A673 (cell line): ENCODE measurements around the gene CD93. TPM values are rescaled to one million over a fixed set of nuclear protein-coding genes. Genes with fewer than 3 reads are reported as not detected.

Experiments
- BruUV-seq: library from RNA; stranded (reverse); fragments of 400-500 nt; replicated peaks from 2 replicates; lab custom pipeline; 2021; lab: Mats Ljungman, UMichigan
- CTCF ChIA-PET: fragments of 300-600 bp; sonication (Branson Sonifier 250); formaldehyde crosslinking; loops from one replicate; lab custom pipeline; 2022; ENCODE audit warnings: antibody characterized with exemption; lab: Charles Lee
- POLR2A ChIA-PET: fragments of 300-600 bp; sonication (Branson Sonifier 250); formaldehyde crosslinking; loops from one replicate; lab custom pipeline; 2022; ENCODE audit warnings: antibody characterized with exemption; ENCODE audit not compliant: low non-redundant PET; lab: Charles Lee
- DNase-seq: peaks from one replicate; pipeline ENCODE4 v3.0.0-alpha.2; 2015; ENCODE audit warnings: low spot score
- H3K27ac ChIP-seq: fragments of 200-600 bp; sonication (generic); 2 replicates; pipeline ENCODE4 v1.5.1; 2016; ENCODE audit warnings: mixed run types, low read depth, mild to moderate bottlenecking, mixed read lengths, antibody characterized with exemption, low read length; ENCODE audit not compliant: poor library complexity, severe bottlenecking
- H3K27me3 ChIP-seq: fragments of 200-600 bp; sonication (generic); replicated peaks from 2 replicates; pipeline ENCODE4 v1.6.1; 2017; ENCODE audit warnings: mixed run types, low read depth, mild to moderate bottlenecking, mixed read lengths, antibody characterized with exemption, low read length; ENCODE audit not compliant: insufficient read depth, poor library complexity
- H3K36me3 ChIP-seq: fragments of 200-600 bp; sonication (generic); 2 replicates; pipeline ENCODE4 v1.6.1; 2016; ENCODE audit warnings: mixed run types, mild to moderate bottlenecking, mixed read lengths, antibody characterized with exemption, low read length; ENCODE audit not compliant: insufficient read depth, poor library complexity, severe bottlenecking
- H3K4me1 ChIP-seq: fragments of 200-600 bp; sonication (generic); 2 replicates; pipeline ENCODE4 v1.6.1; 2017; ENCODE audit warnings: mixed run types, mild to moderate bottlenecking, mixed read lengths, antibody characterized with exemption, low read length; ENCODE audit not compliant: insufficient read depth, poor library complexity, severe bottlenecking
- H3K4me3 ChIP-seq: fragments of 200-600 bp; sonication (generic); 2 replicates; pipeline ENCODE4 v1.5.1; 2016; ENCODE audit warnings: low read depth, mixed run types, mild to moderate bottlenecking, mixed read lengths, low read length; ENCODE audit not compliant: poor library complexity, severe bottlenecking
- H3K9me3 ChIP-seq: fragments of 200-600 bp; sonication (generic); 2 replicates; pipeline ENCODE4 v1.6.1; 2016; ENCODE audit warnings: mixed run types, low read depth, mild to moderate bottlenecking, mixed read lengths, antibody characterized with exemption, low read length; ENCODE audit not compliant: poor library complexity, severe bottlenecking
- CTCF ChIP-seq: fragments of 300-800, 200-600 bp; sonication (generic); conservative IDR thresholded peaks from 2 replicates; pipeline ENCODE4 v1.5.1; 2017; ENCODE audit warnings: low read depth, mild to moderate bottlenecking, antibody characterized with exemption, low read length, moderate library complexity, mixed read lengths
- EZH2 ChIP-seq: fragments of 200-600 bp; sonication (generic); IDR thresholded peaks from 2 replicates; pipeline ENCODE4 v1.6.1; 2017; ENCODE audit warnings: borderline replicate concordance, low read depth, mild to moderate bottlenecking, mixed read lengths, antibody characterized with exemption, low read length; ENCODE audit not compliant: poor library complexity, severe bottlenecking
- intact Hi-C: fragments of 100-400 bp; cut with micrococcal nuclease; formaldehyde crosslinking; loops from one replicate; pipeline ENCODE4 v1.10.0; 2022; ENCODE audit not compliant: unreplicated experiment
- total RNA-seq: library from RNA; stranded (reverse); gene quantifications from 2 replicates; pipeline ENCODE4 v1.2.3, GENCODE V29; 2021

Gene CD93
- total RNA-seq, 1 experiment from 2014 or later: 0.06 TPM

- ChIA-PET POLR2A (no interaction called here), CTCF (no interaction called here)
- Histone ChIP-seq H3K36me3 (no peaks in the 10 kb centered on the region), H3K4me3 (no peak overlapping the region), H3K4me1 (no peaks in the 10 kb centered on the region), H3K9me3 (no peaks in the 10 kb centered on the region), H3K27me3 (peaks cover 42% of the 10 kb centered on the region), H3K27ac (no peak overlapping the region)
- intact Hi-C loops: no loop called here
- TF ChIP-seq CTCF (no peak), EZH2 (no peak)
- DNase-seq: no peak
- BruUV-seq: no TSS peak
Measured at GRCh38 chr20:23090147-23090546, 4.0 kb upstream of the CD93 start.

DNA sequence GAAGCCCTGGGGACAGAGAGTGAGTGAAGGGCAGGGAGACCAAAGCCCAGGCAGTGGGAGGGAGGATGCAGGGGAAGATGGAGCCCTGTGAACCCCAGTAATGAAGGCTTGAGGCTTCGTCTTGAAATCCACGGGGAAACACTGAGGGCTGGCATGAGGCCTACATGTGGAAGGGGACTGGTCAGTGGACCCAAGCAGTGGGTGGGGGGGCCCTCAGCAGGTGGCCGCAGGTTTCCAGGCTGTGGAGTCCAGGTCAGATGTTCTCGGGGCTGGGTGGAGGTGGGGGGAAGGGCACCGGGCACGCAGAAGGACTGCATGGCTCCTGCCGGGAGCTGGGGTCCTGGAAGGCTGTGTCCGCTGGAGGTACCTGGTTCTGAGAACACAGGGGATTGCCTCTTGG, 2.7 kb upstream of the CD93 start:
- H3K27me3 ChIP-seq: peaks cover 35% of the 10 kb centered on the region
- no peaks in the 10 kb centered on the region for H3K4me1 ChIP-seq
- no peaks in the 10 kb centered on the region for H3K9me3 ChIP-seq
- intact Hi-C loops: no loop called here
- TF ChIP-seq CTCF (no peak), EZH2 (no peak)
- no peaks in the 10 kb centered on the region for H3K36me3 ChIP-seq
- H3K27ac ChIP-seq: no peak overlapping the region
- BruUV-seq: no TSS peak
- ChIA-PET POLR2A (no interaction called here), CTCF (no interaction called here)
- H3K4me3 ChIP-seq: no peak overlapping the region
- no peak for DNase-seq

DNA sequence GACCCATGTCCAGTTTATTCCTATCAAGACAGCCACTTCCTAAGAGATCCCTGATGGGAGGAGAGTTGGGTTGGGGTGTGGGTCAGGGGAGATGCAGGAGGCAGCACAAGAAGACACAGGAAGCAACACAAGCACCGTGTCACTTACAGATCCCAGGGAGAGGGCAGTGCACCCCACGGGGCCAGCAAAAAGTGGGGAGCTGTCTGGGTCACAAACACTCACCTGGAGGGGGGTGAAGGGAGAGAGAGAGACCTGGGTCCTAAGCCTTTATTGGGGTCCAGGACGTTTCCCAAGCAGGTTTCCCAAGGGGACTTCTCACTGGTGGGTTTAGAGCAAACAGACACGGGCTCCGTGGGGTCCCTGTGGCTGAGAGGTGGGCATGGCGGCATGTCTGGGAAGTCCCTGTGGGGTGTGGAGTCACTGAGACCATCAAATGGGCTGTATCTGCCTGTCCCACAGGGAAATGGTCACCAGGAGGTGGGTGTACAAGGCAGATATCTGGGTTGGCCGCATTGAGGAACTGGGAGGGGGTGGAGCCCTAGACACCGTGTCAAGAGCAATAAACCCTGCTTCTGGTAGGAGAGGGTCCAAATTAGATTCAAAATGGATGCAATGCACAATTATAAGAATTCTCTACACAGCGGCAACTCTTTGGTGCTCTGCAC, 1.6 kb upstream of the CD93 start:
- ChIA-PET CTCF (no interaction called here), POLR2A (no interaction called here)
- Histone ChIP-seq H3K36me3 (no peaks in the 10 kb centered on the region), H3K4me3 (no peak overlapping the region), H3K4me1 (no peaks in the 10 kb centered on the region), H3K27me3 (peaks cover 23% of the 10 kb centered on the region), H3K27ac (no peak overlapping the region), H3K9me3 (no peaks in the 10 kb centered on the region)
- DNase-seq: no peak
- no TSS peak for BruUV-seq
- intact Hi-C loops: no loop called here
- TF ChIP-seq CTCF (no peak), EZH2 (no peak)
